Skeletal muscle cell (primary cell): ENCODE measurements around the gene PARM1.
"Not testable (repeated sequence)": the region's sequence is repeated elsewhere in the genome, so short reads cannot be mapped to it uniquely, and the experiment has no call there.

Experiments
- DNase-seq: peaks from one replicate; pipeline ENCODE4 v3.0.0-alpha.2; 2010; ENCODE audit warnings: low read depth
- H3K4me3 ChIP-seq: 2 replicates; pipeline ENCODE4 v1.5.1; 2011; ENCODE audit warnings: low read depth, mild to moderate bottlenecking, control low read depth, low read length, moderate library complexity

PARM1 gene

DNA sequence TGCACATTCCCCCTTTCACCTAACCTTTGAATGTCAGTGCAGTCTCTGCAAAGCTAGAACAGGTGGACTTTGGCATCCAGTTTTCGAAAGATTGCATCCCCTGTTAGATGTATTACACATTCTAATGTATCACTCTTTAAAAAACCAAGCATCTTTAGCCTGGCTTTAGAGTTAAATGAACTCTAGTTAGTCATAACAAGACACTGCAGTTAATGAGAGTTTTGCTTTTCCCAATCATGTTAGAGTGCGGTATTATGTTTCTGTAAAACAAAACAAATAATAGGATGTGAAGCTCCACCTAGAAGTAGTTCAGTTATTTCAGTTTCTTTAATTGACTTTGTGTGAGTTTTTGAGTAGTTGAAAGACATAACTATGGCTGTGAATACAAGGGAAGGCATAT is 42.2 kb downstream of the PARM1 start:
- H3K4me3 ChIP-seq, result no peak overlapping the region
- DNase-seq, result no peak

DNA sequence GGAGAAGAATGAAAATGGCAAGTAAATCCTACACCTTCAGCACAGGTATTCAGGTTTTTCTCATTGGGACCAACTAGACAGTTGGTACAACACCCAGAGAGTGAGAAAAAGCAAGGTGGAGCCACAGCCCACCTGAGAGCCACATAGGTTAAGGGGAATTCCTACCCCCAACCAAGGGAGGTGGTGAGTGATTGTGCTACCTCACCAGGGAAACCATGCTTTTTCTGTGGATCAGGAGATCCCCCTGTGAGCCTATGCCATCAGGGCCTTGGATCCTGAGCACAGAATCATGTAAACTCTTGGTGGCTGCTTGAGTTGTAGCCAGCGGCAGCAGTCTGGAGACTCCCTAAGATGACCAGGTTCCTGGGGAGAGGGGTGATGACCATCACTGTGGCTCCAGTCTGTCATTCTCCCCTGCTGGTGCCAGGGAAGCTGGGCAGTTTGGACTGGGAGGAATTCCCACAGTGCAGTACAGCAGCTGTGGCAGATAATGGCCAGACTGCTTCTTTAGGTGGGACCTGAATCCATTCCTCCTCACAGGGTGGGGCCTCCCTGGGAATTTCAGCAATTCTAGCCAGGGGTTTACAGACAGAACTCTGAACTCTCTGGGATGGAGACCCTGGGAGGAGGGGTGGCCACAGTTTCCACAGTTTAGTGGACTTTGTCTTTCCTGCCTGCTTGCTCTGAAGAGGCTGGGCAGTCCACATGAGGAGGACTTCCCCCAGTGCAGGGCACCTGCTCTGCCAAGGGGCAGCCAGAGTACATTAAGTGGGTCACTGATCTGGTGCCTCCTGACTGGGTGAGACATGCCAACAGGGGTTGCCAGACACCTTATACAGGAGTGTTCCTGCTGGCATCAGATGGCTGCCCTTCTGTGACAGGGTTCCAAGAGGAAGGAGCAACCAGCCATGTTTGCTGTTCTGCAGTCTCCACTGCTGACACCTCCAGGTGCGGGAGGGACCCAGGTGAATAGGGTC is 43.2 kb downstream of the PARM1 start:
- H3K4me3 ChIP-seq, result no peak overlapping the region
- no peak for DNase-seq

DNA sequence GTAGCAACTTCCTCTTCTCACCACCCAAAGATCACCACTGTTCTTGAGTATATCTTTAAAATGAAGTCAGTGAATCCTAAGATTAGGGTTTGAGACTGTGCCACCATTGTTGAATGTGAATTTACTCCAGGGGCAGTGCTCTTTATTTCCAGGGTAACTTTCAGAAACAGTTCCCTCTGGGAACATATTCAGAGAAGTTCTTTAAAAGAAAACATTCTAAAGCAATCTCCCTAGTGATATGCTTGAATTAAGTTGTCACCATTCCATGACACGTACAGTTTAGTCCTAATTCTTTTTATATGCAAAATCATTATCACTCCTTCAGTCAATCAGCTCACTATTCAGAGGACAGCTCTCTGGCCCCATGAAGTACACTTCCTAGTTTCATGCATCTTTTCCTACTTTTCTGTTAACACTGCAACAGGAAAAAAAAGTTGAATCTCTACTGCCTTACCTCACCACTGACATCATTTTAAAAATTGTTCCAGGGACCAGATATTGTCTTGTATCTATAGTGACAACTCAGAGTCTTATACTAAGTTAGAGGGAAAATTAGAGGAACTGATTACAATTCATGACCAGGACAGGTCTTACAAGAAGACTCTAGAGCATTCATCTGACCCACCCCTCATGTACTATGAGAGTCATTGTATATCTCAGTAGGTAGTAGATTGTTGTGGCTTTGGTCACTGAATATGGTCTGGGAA is 49.8 kb downstream of the PARM1 start:
- DNase-seq, result no peak
- no peak overlapping the region for H3K4me3 ChIP-seq

GRCh38 chr4:74983253-74983635 is 50.3 kb downstream of the PARM1 start:
- no peak for DNase-seq
- H3K4me3 ChIP-seq, result no peak overlapping the region

- DNase-seq, result no peak
- H3K4me3 ChIP-seq, result no peak overlapping the region
Observed at GRCh38 chr4:74990276-74990875, 57.5 kb downstream of the PARM1 start.

- H3K4me3 ChIP-seq, result not testable (repeated sequence)
Observed at GRCh38 chr4:74994436-74994835, 61.5 kb downstream of the PARM1 start.

DNA sequence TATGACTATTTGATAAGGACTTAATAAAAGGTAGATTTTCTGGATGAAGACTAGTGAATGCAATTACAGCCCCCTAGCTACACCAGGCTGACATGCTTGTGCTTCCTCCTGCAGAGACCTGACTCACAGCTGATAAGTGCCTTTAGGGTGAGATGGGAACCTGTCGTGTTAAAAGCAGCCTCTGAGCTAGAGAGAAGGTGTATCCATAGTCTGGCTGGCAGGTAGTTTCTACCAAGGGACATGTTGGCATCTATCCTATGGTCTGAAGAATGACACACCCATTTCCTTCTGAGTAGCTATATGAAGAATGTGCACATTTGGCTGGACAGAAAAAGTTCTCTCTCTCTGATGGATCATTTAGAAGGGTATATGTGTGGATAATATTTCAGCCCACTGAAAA is 64.1 kb downstream of the PARM1 start:
- no peak for DNase-seq
- H3K4me3 ChIP-seq, result no peak overlapping the region

More at GRCh38 chr4:74994436-74994835, 61.5 kb downstream of the PARM1 start:
- DNase-seq, result not testable (repeated sequence)

DNA sequence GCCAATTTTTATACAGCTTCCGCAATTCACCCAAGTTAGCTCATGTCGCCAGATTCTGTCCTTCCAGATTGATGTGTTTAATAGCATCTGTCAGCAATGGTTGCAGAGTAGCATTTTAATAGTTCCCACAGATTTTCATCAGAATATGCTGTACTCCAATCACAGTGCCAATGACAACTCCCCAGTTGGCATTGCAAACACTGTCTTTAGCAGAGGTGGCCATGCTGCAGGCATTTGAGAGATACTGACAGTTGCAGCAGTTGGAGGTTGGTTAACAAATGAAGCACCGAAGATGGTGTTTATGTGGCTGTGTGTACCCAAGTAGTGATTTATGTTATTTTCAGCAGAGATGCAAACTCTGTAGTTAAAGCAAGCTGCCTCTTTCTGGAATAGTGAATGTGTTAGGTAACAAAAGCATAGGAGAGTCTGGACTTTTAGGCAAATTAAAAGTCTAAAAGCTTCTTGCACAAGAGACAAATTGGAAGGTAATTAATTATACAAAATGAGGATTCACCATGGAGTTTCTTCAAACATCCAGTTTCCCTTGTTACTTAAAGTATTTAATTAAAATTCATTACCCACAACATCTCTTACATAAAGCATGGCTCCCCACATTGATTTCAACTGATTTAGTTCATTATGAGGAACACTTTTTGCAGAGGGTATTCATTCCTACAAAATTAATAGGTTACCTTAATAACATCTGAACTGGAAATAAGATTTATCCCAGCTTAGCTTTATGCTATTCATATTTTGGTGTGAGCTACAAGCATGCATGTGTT is 65.2 kb downstream of the PARM1 start:
- DNase-seq, result no peak
- no peak overlapping the region for H3K4me3 ChIP-seq

- no peak overlapping the region for H3K4me3 ChIP-seq
- no peak for DNase-seq
Observed at GRCh38 chr4:74999714-75000309, 66.9 kb downstream of the PARM1 start.

DNA sequence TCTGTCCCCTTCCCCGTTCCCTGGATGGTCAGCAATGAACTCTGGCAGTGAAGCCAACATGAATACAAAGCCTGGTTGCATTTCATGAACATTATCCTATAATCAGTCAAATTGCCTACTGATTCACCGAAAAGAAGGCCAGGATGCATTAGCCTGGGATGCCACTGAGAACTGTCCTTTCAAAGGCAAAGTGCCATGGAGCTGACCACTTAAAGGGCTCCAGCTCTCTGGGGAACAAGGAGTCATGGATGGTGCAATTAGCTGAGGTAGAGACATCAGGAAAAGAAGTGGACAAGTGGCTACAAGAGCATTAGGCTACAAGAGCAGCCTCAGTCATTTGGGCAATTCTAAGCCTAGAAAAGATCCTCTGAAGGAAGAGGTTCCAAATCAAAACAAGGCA is 69.0 kb downstream of the PARM1 start:
- no peak for DNase-seq
- no peak overlapping the region for H3K4me3 ChIP-seq

GRCh38 chr4:75002381-75002780 is 69.5 kb downstream of the PARM1 start:
- no peak overlapping the region for H3K4me3 ChIP-seq

DNA sequence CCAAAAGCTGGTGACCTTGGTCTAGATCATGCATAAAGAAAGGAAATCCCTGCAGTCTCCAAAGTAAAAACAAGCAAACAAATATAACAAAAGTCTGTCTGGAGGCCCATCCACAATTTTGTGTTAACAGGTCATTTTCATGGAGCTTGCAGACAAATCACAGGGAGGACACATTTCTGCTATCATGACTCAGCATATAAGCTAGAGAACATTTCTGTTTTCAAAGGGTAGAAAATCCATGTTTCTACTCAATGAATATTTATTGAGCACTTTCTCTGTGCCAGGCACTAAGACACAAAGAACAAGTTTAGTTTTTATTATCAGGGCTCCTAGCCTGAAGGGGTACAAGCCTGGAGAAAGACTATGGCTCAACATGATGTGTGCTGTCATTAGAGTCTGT is 71.1 kb downstream of the PARM1 start:
- H3K4me3 ChIP-seq, result no peak overlapping the region
- DNase-seq, result no peak

More at GRCh38 chr4:75002381-75002780, 69.5 kb downstream of the PARM1 start:
- DNase-seq, result no peak

DNA sequence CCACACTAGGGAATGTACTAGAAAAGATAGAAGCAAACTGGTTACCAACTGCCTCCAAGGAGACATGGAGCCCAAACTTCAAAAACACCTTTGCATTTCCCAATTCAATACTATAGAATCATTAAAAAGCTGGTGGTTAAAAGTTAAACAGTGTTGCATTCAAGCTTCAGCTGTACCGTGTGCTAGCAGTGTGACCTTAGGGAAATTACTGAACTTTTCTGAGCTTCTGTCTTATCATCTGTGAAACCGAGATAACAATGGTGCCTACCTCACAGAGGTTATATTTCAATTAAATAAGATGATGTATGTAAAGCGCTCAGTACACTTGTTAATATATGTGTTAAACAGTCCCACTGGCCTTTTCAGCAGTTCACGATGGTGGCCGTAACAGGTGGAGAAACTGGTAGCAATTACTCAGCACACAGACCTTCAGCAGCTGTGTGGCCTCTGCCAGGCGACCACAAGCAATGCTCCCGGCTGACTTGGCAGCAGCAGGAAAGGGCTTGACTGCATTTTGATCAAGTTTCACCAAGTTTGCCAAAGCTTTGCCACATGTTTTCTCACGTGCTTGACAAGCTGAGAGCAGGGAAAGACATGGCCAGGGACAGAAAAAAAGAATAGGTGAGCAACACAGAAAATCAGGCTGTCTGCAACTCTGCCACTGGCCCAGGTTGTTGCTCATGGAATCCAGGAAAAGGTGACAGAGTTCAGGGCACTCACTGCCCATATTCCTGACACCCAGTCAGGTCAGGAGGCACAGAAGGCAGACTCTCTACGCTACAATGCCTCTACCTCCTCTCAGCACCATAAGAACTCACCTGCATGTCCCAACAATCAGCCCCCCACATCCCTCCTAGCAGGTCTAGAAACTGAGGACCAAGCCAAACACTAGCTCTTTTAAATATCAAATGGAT is 72.1 kb downstream of the PARM1 start:
- no peak overlapping the region for H3K4me3 ChIP-seq
- DNase-seq, result peak; percentile 13

DNA sequence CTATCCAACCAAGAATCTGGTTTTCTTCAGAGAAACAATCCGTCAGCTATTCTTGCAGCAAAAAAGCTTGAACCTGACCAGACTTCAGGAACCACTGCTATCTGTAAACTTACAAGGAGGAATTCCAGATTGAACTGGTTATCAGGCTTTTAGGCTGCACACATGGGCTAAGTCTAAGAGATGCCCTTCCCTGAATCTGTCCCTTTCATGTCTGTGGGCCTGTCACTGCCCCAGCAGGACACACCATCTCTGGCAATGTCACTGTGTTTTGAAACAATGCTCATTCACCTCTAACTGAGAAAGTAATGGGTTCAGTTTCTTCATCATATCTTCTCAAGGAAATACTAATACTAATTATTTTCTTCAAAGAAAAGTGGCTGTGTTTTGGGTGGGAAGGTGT is 72.8 kb downstream of the PARM1 start:
- H3K4me3 ChIP-seq, result no peak overlapping the region
- no peak for DNase-seq

GRCh38 chr4:75007891-75008290 is 75.0 kb downstream of the PARM1 start:
- H3K4me3 ChIP-seq, result no peak overlapping the region
- no peak for DNase-seq

- H3K4me3 ChIP-seq, result no peak overlapping the region
- DNase-seq, result no peak
Observed at GRCh38 chr4:75009138-75009537, 76.2 kb downstream of the PARM1 start.

- DNase-seq, result no peak
- H3K4me3 ChIP-seq, result no peak overlapping the region
Observed at GRCh38 chr4:75011131-75011795, 78.3 kb downstream of the PARM1 start.

DNA sequence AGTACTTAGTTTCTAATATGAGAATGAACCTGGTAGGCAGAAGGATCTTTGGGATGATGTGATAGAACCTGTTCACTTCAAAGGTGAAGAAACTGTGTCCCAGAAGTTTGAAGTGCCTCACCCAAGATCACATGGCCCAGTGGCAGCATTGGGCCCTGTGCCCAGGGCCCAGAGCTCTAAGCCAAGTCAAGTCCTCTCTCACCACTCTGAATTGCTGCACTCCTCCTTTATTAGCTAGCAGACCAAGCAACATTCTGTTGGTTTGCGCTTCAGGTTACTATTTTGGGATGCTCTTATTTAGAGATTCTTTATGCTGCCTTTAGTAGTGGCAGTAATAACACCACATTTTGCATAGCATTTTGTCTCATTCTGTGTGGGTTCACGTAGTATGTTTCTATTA is 82.7 kb downstream of the PARM1 start:
- no peak overlapping the region for H3K4me3 ChIP-seq
- no peak for DNase-seq
